ENCODE measurements around the gene CNKSR3.

GRCh38 chr6:154410619-154411072 lies 99.8 kb downstream of the CNKSR3 start:
- TF ChIP-seq EZH2 (IDR thresholded peaks at IDR 0.05) (no peak), POLR2AphosphoS5 (IDR thresholded peaks at IDR 0.05; ENCODE audit: borderline replicate concordance, low read depth, low read length) (no peak), FOXP2 (optimal IDR thresholded peaks at IDR 0.05; ENCODE audit: control extremely low read depth, extremely low read length, insufficient read depth) (no peak)
